Kasumi-1 (cell line): Measurements from ENCODE around the gene EML4.
"Not testable (repeated sequence)": the region's sequence is repeated elsewhere in the genome, so short reads cannot be mapped to it uniquely, and the experiment has no call there.

ENCODE experiments used
- DNase-seq, 2 experiments: peaks; one replicate each; lab custom pipeline; 2025; lab: John Stamatoyannopoulos, UW

The EML4 gene

DNA sequence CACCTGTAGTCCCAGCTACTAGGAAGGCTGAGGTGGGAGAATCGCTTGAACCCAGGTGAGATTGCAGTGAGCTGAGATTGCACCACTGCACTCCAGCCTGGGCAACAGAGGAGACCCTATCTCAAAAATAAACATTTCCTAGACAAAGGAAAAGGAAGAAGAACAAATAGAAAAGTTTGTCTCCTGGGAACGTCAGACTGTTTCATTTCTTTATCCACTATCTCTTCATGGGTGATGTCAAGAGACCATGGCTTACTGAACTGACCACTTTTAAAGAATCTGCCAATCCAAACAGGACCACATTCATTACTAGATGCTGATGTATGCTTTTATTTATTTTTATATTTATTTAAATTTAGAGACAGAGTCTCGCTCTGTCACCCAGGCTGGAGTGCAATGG is 165.1 kb downstream of the EML4 start:
- DNase-seq = no peak

DNA sequence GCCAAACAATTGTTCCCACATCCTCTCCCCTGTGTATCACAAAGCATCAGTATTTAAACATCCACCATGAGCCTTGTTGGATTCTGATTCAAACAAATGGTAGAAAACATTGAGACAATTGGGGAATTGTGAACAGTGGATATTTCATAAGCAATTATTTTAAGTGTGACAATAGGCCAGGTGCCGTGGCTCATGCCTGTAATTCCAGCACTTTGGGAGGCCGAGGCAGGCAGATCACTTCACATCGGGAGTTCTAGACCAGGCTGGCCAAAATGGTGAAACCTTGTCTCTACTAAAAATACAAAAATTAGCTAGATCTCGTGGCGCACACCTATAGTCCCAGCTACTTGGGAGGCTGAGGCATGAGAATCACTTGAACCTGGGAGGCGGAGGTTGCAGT is 165.7 kb downstream of the EML4 start:
- not testable (repeated sequence) for DNase-seq

DNA sequence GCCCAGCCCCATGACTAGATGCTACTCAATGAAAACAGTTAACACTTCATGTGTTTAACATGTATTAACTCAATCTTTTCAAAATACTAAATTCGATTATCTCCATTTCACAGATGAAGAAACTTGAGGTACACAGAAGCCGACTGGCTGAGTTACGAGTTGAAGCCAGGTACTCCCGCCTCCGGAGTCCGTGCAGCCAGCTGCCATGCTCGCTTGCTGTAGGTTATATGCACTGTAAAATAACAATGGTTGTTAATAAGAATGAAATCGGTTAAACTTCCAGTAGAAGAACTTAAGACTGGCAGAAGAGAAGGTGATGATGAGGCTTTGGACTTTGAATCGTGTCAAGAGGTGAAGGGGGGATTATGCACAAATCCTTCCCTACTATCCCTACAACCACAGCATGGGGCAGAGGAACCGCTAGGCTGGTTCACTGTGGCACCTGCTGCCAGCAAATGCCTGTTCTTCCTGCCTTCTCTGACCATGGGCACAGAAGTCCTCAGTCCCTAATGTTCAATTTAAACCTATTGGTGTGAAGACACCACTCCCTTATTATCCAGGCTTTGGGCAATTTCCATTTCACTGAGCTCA is 166.5 kb downstream of the EML4 start:
- no peak for DNase-seq

- DNase-seq = no peak
These were observed 167.3 kb downstream of the EML4 start for GRCh38 chr2:42336361-42336965.

DNA sequence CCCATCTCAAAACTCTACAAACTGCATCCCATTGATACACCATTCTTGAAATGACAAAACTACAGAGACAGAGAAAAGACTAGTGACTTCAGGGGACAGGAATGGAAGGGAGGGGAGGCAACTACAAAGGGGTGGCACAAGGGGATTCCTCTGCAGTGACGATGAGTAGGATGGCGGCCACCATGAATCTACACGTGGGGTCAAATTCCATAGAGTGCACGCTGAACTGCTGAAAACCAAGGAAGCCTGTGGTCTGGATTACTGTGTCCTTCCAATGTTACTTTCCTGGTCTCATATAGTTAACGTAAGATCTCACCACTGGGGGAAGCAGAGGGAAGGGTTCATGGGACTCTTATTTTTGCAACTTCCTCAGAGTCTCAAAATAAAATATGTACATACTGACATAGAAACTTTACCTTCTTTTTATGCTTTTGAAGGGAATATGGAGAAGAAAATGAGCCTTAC is 168.2 kb downstream of the EML4 start:
- peak; percentile 26 to 31 for DNase-seq

- DNase-seq = no peak
These were observed 168.9 kb downstream of the EML4 start for GRCh38 chr2:42337846-42338566.

GRCh38 chr2:42338567-42339190 is 169.5 kb downstream of the EML4 start:
- DNase-seq = no peak

DNA sequence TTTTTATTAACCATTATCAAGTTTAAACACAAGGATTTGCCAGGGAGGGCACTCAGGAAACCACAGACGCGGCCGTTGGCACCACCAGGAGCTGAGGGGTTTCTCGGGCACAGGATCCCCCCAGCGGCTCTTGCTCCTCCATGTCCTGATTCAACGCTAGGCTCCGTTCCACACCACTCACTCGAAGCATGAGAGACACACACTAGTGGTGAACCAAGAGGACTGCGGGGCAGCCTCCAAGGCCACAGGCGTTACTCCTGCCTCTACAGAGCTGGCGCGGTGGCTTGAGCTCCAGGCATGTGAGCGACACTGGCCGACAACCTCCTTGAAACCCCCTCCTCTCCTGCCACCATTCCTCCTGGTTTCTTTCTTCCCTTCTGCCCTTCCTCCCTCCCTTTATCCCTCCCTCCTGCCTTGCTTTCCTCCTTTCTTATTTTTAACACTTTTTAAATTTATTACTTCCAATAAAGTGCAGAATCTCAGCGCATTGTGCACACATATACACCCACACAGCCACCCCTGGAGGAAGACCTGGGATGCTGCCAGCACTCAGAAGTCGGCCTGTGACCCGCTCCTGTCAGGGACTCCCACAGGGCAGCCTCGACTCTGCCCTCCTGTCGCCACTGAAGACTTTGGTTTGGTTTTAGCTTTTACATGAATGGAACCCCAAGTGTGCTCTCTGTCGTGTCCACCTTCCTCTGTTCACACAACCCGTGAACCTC is 170.2 kb downstream of the EML4 start:
- no peak for DNase-seq

DNA sequence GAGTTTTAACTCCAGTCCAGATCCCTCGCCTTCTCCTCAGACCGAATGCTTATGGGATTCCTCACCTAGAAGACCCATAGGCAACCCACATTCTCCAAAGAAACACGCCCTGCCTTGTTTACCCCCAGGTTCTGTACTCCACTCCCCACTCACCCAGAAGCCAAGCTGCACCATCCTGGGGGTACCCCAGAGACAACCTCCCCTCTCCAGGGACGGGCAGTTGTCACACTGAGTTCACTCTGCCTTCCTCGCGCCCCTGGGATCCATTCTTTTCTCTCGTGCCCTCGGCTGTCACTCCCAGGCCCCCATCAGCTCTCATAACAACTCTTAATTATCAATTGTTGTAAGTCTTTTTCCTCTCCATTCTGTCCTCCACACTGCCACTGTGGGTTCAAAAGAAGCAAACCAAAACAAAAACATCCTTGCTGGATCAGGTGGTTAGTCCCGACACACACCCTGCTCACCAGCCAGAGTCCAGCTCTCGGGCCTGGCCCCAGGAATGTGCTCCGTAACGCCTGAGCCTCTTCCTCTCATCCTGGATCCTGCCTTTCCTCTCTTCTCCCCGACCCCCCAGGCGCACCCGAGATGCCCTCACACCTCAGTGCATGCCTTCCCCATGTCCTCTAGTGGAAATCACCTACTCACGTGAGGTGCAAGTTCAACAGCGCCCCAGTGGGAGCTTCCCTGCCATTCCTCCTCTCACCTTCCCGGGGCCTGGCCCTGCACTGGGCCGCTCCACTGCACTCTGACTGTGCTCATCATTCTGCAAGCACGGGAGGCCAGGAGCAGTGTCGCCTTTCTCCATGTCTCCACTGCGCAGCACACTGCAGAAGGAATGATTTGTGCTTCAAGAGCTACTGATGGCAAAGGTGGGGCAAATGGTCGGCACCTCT is 171.1 kb downstream of the EML4 start:
- no peak for DNase-seq

- DNase-seq = no peak
These were observed 171.9 kb downstream of the EML4 start for GRCh38 chr2:42340938-42341636.

- DNase-seq = no peak
These were observed 173.1 kb downstream of the EML4 start for GRCh38 chr2:42342061-42342794.

GRCh38 chr2:42342795-42343241 is 173.7 kb downstream of the EML4 start:
- DNase-seq = no peak

GRCh38 chr2:42345986-42346385 is 176.8 kb downstream of the EML4 start:
- no peak for DNase-seq

GRCh38 chr2:42346856-42347255 is 177.7 kb downstream of the EML4 start:
- DNase-seq = not testable (repeated sequence)

- DNase-seq = not testable (repeated sequence)
These were observed 178.4 kb downstream of the EML4 start for GRCh38 chr2:42347518-42347917.

- no peak for DNase-seq
These were observed 179.1 kb downstream of the EML4 start for GRCh38 chr2:42348113-42348805.

- no peak for DNase-seq
These were observed 181.4 kb downstream of the EML4 start for GRCh38 chr2:42350434-42351063.

GRCh38 chr2:42351864-42352263 is 182.7 kb downstream of the EML4 start:
- no peak for DNase-seq
